Osteoblast (primary cell): ENCODE data around the gene DENND1A. TPM values are rescaled to one million over a fixed set of nuclear protein-coding genes. Genes with fewer than 3 reads are reported as not detected.

Experiments
- DNase-seq: peaks from one replicate; pipeline ENCODE4 v3.0.0; 2011; ENCODE audit warnings: low spot score, mixed read lengths; ENCODE audit not compliant: insufficient read length; ENCODE audit errors: missing footprints
- H2AFZ ChIP-seq: 2 replicates; pipeline ENCODE4 v1.6.0; 2011; ENCODE audit warnings: mild to moderate bottlenecking, low read length
- H3K27ac ChIP-seq: 2 replicates; pipeline ENCODE4 v1.5.1; 2011; ENCODE audit warnings: mild to moderate bottlenecking, low read depth, low read length, moderate library complexity
- H3K27me3 ChIP-seq: 2 replicates; pipeline ENCODE4 v1.6.0; 2012; ENCODE audit warnings: mild to moderate bottlenecking, control low read depth, inconsistent platforms, low read length, moderate library complexity; ENCODE audit not compliant: insufficient read depth
- H3K36me3 ChIP-seq: 2 replicates; pipeline ENCODE4 v1.5.1; 2011; ENCODE audit warnings: mild to moderate bottlenecking, low read length, control low read depth, moderate library complexity; ENCODE audit not compliant: insufficient read depth
- H3K4me1 ChIP-seq: 2 replicates; pipeline ENCODE4 v1.5.1; 2011; ENCODE audit warnings: mild to moderate bottlenecking, low read length, control low read depth, moderate library complexity; ENCODE audit not compliant: insufficient read depth
- H3K4me2 ChIP-seq: 2 replicates; pipeline ENCODE4 v1.6.0; 2011; ENCODE audit warnings: mild to moderate bottlenecking, low read length; ENCODE audit not compliant: insufficient read depth
- H3K4me3 ChIP-seq: fragments of 200-600 bp; sonication (generic); 3 replicates; pipeline ENCODE4 v1.5.1; 2012; ENCODE audit warnings: mild to moderate bottlenecking, low read length, inconsistent platforms; ENCODE audit not compliant: insufficient read depth
- H3K79me2 ChIP-seq: 2 replicates; pipeline ENCODE4 v1.6.0; 2012; ENCODE audit warnings: mild to moderate bottlenecking, low read length, control low read depth, inconsistent platforms; ENCODE audit not compliant: insufficient read depth
- H3K9me3 ChIP-seq: 2 replicates; pipeline ENCODE4 v1.5.1; 2011; ENCODE audit warnings: low read depth, low read length, control low read depth
- H4K20me1 ChIP-seq: 2 replicates; pipeline ENCODE4 v1.6.0; 2012; ENCODE audit warnings: mild to moderate bottlenecking, low read length, control low read depth; ENCODE audit not compliant: insufficient read depth
- CTCF ChIP-seq: IDR thresholded peaks from 2 replicates; pipeline ENCODE4 v1.5.1; 2011; ENCODE audit warnings: mild to moderate bottlenecking, low read depth, low read length, moderate library complexity; ENCODE audit errors: extremely low read depth
- total RNA-seq: library from RNA; depleted of rRNA; stranded (reverse); fragments of >200 nt; gene quantifications from 2 replicates; pipeline ENCODE4 v1.2.3, GENCODE V29; 2012

DENND1A gene
- total RNA-seq, 1 donor, result 14.1 TPM

- H3K4me3 ChIP-seq, result no peak overlapping the region
- TF ChIP-seq CTCF, result no peak
- H3K27me3 ChIP-seq, result no peaks in the 10 kb centered on the region
- H4K20me1 ChIP-seq, result peaks cover 4% of the 10 kb centered on the region
- H3K4me1 ChIP-seq, result peaks cover 5% of the 10 kb centered on the region
- no peak overlapping the region for H2AFZ ChIP-seq
- H3K9me3 ChIP-seq, result no peaks in the 10 kb centered on the region
- no peak for DNase-seq
- H3K27ac ChIP-seq, result no peak overlapping the region
- no peaks in the 10 kb centered on the region for H3K36me3 ChIP-seq
- no peak overlapping the region for H3K4me2 ChIP-seq
- H3K79me2 ChIP-seq, result no peaks in the 10 kb centered on the region
Measured at GRCh38 chr9:123861756-123862120, 68.2 kb downstream of the DENND1A start.

- DNase-seq, result no peak
- H3K27me3 ChIP-seq, result no peaks in the 10 kb centered on the region
- no peak overlapping the region for H2AFZ ChIP-seq
- H3K4me3 ChIP-seq, result no peak overlapping the region
- TF ChIP-seq CTCF, result no peak
- H3K4me2 ChIP-seq, result no peak overlapping the region
- H3K4me1 ChIP-seq, result peaks cover 5% of the 10 kb centered on the region
- no peaks in the 10 kb centered on the region for H3K9me3 ChIP-seq
- H3K27ac ChIP-seq, result no peak overlapping the region
- no peaks in the 10 kb centered on the region for H3K36me3 ChIP-seq
- no peaks in the 10 kb centered on the region for H3K79me2 ChIP-seq
- peaks cover 4% of the 10 kb centered on the region for H4K20me1 ChIP-seq
Measured at GRCh38 chr9:123861086-123861755, 68.7 kb downstream of the DENND1A start.

GRCh38 chr9:123860603-123861002, 69.3 kb downstream of the DENND1A start:
- Histone ChIP-seq H4K20me1 (peaks cover 4% of the 10 kb centered on the region), H3K4me2 (no peak overlapping the region), H2AFZ (no peak overlapping the region), H3K4me3 (no peak overlapping the region), H3K27ac (no peak overlapping the region), H3K4me1 (peaks cover 5% of the 10 kb centered on the region), H3K36me3 (no peaks in the 10 kb centered on the region), H3K79me2 (no peaks in the 10 kb centered on the region), H3K9me3 (no peaks in the 10 kb centered on the region), H3K27me3 (no peaks in the 10 kb centered on the region)
- no peak for TF ChIP-seq CTCF
- no peak for DNase-seq

GRCh38 chr9:123852403-123852802, 77.5 kb downstream of the DENND1A start:
- TF ChIP-seq CTCF, result no peak
- no peak for DNase-seq
- no peak overlapping the region for H3K4me3 ChIP-seq

More at GRCh38 chr9:123852403-123852802, 77.5 kb downstream of the DENND1A start:
- H3K79me2 ChIP-seq, result no peaks in the 10 kb centered on the region
- H3K27ac ChIP-seq, result no peak overlapping the region
- H3K36me3 ChIP-seq, result no peaks in the 10 kb centered on the region
- H4K20me1 ChIP-seq, result no peaks in the 10 kb centered on the region
- no peaks in the 10 kb centered on the region for H3K4me1 ChIP-seq
- H3K4me2 ChIP-seq, result no peak overlapping the region
- H3K27me3 ChIP-seq, result no peaks in the 10 kb centered on the region
- H2AFZ ChIP-seq, result no peak overlapping the region
- no peaks in the 10 kb centered on the region for H3K9me3 ChIP-seq
